GM12891 (cell line): ENCODE measurements around the gene DPP10.

ENCODE experiments used
- POLR2A ChIP-seq: IDR thresholded peaks from 2 replicates; pipeline ENCODE4 v1.6.1; 2011; ENCODE audit warnings: low read depth, low read length, control low read depth
- POLR2AphosphoS5 ChIP-seq: IDR thresholded peaks from 2 replicates; pipeline ENCODE4 v1.6.1; 2011; ENCODE audit warnings: low read depth, low read length, control low read depth

DNA sequence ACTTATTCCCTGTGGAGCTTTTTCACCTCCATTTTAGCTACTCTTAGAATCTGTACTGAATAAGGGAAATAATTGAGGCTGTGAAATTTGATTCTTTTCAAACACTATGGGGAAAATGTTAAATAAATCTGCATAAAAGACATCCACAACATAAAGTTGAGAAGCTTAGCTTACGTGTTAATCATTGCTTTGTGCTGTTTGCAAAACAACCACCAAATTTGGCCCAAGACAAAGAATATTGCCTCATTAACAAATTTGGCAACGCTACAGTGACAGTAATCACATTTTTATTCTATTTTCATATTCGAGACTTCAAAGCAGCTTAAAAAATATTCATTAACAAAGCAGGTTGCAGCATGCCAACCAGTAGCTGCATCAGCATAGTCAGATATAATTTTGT is 437.6 kb downstream of the DPP10 start:
- TF ChIP-seq POLR2AphosphoS5, result no peak
- no peak for TF ChIP-seq POLR2A
